Panc1 (cell line): ENCODE measurements around the gene PTCD2.

Experiments
- POLR2AphosphoS5 ChIP-seq: IDR thresholded peaks from 2 replicates; pipeline ENCODE4 v1.6.1; 2012; ENCODE audit warnings: mild to moderate bottlenecking, low read depth, low read length, moderate library complexity
- TCF7L2 ChIP-seq: IDR thresholded peaks from 2 replicates; pipeline ENCODE4 v1.6.1; 2011; ENCODE audit warnings: mild to moderate bottlenecking, low read depth, low read length, inconsistent platforms
- TF ChIP-seq, protein P1 (sequence below): fragments of 450-650 bp; IDR thresholded peaks from 2 replicates; pipeline ENCODE4 v1.5.1; 2017; ENCODE audit warnings: mild to moderate bottlenecking
- TF ChIP-seq, protein P2 (sequence below), 2 experiments: IDR thresholded peaks; 2 replicates each; pipeline ENCODE4 v1.6.1; 2011 to 2012; ENCODE audit warnings: low read depth in 2 of 2, control low read depth in 1 of 2, low read length in 1 of 2, mild to moderate bottlenecking in 1 of 2, moderate library complexity in 1 of 2; ENCODE audit not compliant: insufficient read depth in 1 of 2

DNA sequence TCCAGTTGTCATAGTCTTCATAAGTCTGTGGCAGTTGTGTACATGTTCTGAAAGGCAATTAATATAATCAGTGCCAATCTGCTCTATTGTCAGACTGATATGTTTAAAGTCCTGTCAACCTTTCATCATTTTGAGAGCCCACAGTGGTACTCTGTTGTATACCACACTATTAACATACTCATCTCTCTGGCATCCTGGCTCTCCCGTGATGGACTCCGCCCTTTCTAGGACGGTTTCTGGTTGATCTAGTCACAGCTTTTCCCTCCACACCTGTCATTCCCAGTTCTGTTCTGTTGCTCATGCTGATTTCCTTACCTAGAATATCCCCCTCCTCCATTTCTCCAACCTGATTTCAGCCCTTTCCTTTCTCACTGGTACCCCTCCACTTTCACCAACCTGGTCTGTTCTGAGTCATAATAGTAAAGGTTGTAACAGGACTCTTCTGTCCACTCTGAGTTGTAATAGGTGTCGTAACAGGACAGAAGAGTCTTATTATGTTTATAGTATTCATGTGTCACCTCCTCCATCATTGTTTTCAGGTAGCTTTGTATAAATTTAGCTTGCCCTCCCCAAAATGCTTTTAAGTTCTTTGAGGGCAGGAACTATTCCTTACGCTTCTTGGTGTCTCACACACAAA, 4.1 kb downstream of the PTCD2 start:
- TF ChIP-seq, protein P1, sequence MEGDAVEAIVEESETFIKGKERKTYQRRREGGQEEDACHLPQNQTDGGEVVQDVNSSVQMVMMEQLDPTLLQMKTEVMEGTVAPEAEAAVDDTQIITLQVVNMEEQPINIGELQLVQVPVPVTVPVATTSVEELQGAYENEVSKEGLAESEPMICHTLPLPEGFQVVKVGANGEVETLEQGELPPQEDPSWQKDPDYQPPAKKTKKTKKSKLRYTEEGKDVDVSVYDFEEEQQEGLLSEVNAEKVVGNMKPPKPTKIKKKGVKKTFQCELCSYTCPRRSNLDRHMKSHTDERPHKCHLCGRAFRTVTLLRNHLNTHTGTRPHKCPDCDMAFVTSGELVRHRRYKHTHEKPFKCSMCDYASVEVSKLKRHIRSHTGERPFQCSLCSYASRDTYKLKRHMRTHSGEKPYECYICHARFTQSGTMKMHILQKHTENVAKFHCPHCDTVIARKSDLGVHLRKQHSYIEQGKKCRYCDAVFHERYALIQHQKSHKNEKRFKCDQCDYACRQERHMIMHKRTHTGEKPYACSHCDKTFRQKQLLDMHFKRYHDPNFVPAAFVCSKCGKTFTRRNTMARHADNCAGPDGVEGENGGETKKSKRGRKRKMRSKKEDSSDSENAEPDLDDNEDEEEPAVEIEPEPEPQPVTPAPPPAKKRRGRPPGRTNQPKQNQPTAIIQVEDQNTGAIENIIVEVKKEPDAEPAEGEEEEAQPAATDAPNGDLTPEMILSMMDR, result no peak
- TF ChIP-seq, protein P2, sequence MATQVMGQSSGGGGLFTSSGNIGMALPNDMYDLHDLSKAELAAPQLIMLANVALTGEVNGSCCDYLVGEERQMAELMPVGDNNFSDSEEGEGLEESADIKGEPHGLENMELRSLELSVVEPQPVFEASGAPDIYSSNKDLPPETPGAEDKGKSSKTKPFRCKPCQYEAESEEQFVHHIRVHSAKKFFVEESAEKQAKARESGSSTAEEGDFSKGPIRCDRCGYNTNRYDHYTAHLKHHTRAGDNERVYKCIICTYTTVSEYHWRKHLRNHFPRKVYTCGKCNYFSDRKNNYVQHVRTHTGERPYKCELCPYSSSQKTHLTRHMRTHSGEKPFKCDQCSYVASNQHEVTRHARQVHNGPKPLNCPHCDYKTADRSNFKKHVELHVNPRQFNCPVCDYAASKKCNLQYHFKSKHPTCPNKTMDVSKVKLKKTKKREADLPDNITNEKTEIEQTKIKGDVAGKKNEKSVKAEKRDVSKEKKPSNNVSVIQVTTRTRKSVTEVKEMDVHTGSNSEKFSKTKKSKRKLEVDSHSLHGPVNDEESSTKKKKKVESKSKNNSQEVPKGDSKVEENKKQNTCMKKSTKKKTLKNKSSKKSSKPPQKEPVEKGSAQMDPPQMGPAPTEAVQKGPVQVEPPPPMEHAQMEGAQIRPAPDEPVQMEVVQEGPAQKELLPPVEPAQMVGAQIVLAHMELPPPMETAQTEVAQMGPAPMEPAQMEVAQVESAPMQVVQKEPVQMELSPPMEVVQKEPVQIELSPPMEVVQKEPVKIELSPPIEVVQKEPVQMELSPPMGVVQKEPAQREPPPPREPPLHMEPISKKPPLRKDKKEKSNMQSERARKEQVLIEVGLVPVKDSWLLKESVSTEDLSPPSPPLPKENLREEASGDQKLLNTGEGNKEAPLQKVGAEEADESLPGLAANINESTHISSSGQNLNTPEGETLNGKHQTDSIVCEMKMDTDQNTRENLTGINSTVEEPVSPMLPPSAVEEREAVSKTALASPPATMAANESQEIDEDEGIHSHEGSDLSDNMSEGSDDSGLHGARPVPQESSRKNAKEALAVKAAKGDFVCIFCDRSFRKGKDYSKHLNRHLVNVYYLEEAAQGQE (IDR thresholded peaks at IDR 0.05; ENCODE audit: insufficient read depth in 1 of 2, low read depth in 2 of 2, low read length in 1 of 2), result no peak
- TF ChIP-seq TCF7L2 (no peak), POLR2AphosphoS5 (no peak)
